GM19043 (cell line): Measurements from ENCODE around the gene BLNK.
"Not testable (repeated sequence)": the region's sequence is repeated elsewhere in the genome, so short reads cannot be mapped to it uniquely, and the experiment has no call there.

ENCODE experiments used
- ATAC-seq: cut with Tn5 transposase; IDR thresholded peaks from one replicate; pipeline ENCODE4 v1.9.1; 2021; ENCODE audit warnings: low read depth; ENCODE audit not compliant: unreplicated experiment

The BLNK gene

GRCh38 chr10:96271016-96271815 lies at the start of gene BLNK:
Gene BLNK, minus strand, starts transcription at chr10:96271569. Its CDS starts 171 bp downstream, at chr10:96271398.
- ATAC-seq = peak; percentile 58

- ATAC-seq = no peak
These were observed 48.5 kb upstream of the BLNK start for GRCh38 chr10:96319754-96320474.

- ATAC-seq = no peak
These were observed 45.9 kb upstream of the BLNK start for GRCh38 chr10:96317067-96317833.

- ATAC-seq = no peak
These were observed 42.0 kb upstream of the BLNK start for GRCh38 chr10:96313344-96313743.

- no peak for ATAC-seq
These were observed 39.9 kb upstream of the BLNK start for GRCh38 chr10:96311180-96311715.

- no peak for ATAC-seq
These were observed 38.9 kb upstream of the BLNK start for GRCh38 chr10:96310321-96310669.

- ATAC-seq = no peak
These were observed 38.4 kb upstream of the BLNK start for GRCh38 chr10:96309628-96310320.

- ATAC-seq = not testable (repeated sequence)
These were observed 37.5 kb upstream of the BLNK start for GRCh38 chr10:96308854-96309253.

GRCh38 chr10:96306516-96306915 lies 35.1 kb upstream of the BLNK start:
- ATAC-seq = peak; percentile 50

- no peak for ATAC-seq
These were observed 33.6 kb upstream of the BLNK start for GRCh38 chr10:96305019-96305418.

GRCh38 chr10:96304230-96304629 lies 32.9 kb upstream of the BLNK start, which contains the start of gene DNTT:
Gene DNTT, plus strand, starts transcription at chr10:96304434. Its CDS starts 64 bp downstream, at chr10:96304498.
- ATAC-seq = no peak

GRCh38 chr10:96301616-96302015 lies 30.2 kb upstream of the BLNK start:
- no peak for ATAC-seq

- no peak for ATAC-seq
These were observed 28.0 kb upstream of the BLNK start for GRCh38 chr10:96299383-96299782.

- ATAC-seq = no peak
These were observed 27.0 kb upstream of the BLNK start for GRCh38 chr10:96298362-96298761.

- ATAC-seq = no peak
These were observed 26.1 kb upstream of the BLNK start for GRCh38 chr10:96297486-96297885.

GRCh38 chr10:96295475-96295874 lies 24.1 kb upstream of the BLNK start:
- no peak for ATAC-seq

GRCh38 chr10:96292971-96293920 lies 21.9 kb upstream of the BLNK start:
- peak; percentile 54 for ATAC-seq

GRCh38 chr10:96290368-96291133 lies 19.2 kb upstream of the BLNK start:
- no peak for ATAC-seq
